ENCODE results near the gene PRKN.

GRCh38 chr6:162636167-162636566, 91.4 kb downstream of the PRKN start:
- TF ChIP-seq POLR2A (IDR thresholded peaks at IDR 0.05; ENCODE audit: low read depth, low read length) = no peak
- TF ChIP-seq EZH2 (IDR thresholded peaks at IDR 0.05; ENCODE audit: borderline replicate concordance, low read depth, low read length, severe bottlenecking) = no peak

Data from endothelial cell of umbilical vein (primary cell).